ENCODE results near the gene MRPL10.
A peak's percentile ranks its signal among the peaks of the same experiment; 100 is the strongest.

The MRPL10 gene

DNA sequence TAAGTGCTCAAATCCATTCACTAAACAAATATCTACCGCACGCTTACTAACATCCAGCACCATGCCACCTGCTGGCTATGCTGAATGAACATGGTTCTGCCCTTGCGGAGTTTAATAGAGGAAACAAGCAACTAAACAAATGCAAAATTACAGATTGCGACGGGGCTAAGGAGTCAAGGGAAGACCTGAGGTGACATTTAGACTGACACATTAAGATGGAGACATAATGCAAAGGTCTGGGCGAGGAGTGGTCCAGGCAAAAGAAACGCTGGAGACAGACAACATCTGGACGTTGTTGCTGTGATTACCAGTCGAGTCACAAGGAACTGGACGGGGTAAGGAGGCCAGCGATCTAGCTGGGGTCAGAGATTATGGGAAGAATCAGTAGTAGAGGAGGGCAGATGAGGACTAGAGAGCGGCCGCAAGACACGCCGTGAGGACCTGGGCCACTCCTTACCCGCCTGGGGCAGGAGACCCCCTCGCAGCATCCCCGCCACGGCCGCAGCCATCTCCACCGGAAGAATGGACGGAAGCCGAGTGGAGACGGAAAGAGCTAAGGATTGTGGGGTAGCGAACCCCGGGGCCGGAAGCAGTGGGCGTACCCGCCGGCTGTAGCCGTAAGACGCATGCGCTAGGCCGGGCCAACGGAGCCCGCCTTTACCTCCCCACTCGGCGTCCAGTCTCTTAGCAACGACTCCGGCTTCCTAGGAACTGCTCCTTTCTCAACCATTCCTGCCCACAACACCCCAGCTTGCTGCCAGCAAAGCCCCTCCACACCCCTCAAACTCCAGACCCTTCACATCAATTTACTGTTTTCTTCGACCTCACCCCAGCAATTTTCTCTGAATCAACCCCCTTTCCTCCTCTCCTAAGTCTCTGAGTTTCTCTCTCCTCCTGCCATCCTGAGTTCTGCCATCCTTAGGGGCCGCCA, at the start of gene MRPL10, which contains the start of gene LRRC46:
MRPL10 (minus strand) TSS at position 539 of the 931 bp plus-strand sequence; CDS start at position 509, 30 bp downstream.
LRRC46 (plus strand) TSS at position 668 of the 931 bp plus-strand sequence. CDS start 320 bp downstream, outside the sequence.
- peak; percentile 96 for DNase-seq

DNA sequence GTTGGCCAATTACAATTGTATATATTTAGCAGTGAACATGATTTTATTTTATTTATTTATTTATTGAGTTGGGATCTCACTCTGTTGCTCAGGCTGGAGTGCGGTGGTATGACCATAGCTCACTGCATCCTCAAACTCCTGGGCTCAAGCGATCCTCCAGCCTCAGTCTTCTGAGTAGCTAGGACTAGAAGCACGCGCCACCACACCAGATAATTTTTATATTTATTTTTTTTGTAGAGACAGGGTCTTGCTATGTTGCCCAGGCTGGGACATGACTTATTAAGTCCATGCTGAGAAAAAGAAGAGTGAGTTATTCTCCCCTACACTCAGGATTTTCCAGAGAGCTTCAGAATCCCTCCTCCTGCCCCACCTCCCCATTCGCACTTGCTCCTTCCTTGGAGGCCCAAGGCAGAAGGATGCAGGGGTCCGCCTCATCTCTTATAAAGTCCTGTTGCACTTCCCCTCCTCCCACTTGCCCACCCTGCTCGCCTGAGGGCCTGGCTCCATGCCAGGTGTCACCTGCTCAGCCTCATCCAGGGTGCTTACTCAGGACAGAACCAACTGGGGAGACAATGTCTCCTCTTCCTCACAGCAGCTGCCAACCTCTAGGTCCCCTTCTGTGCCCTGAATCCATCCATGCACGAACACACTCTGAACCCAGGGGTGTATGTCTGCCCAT, 48.6 kb upstream of the MRPL10 start:
- no peak for DNase-seq

- no peak for DNase-seq
These were observed 47.8 kb upstream of the MRPL10 start for GRCh38 chr17:47879028-47879585.

DNA sequence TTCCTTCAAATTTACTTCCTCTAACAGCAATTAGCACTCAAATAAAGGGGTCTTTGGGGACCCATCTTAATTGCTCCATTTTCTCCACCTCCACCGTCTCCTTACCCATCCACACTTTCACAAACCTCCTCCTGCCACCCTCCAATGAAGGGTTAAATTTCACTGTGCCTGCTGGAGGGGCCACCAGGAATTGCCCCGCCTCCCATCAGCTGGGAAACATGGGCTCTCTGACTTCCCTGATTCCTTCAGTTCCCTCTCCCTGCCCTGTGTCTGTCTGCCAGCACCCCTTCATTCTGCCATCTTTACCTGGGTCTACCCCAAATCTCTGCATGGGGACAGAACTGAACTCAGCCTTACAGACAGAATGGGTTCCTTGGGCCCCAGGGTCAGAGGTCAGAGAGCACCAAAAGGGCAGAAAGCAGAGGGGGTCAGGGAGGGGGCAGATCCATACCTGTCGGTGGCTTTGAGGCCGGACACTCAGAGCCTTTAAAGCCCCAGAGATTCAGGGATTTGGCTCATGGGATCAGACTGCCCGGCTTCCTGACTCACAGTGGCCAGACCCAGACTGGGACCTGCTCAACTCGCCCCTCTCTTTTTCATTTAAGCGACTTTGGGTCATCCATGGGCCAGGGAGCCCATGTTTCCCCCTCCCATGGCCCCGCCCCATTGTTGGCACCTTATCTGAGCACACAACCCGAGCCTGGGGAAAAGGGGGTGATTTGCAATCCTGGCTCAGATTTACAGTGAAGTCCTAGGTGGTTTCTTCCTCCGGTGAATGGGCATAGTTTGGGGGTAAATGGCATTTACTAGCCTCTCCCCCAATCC, 47.1 kb upstream of the MRPL10 start:
- no peak for DNase-seq

- no peak for DNase-seq
These were observed 46.2 kb upstream of the MRPL10 start for GRCh38 chr17:47877368-47878034.

- no peak for DNase-seq
These were observed 44.0 kb upstream of the MRPL10 start for GRCh38 chr17:47875011-47875985.

DNA sequence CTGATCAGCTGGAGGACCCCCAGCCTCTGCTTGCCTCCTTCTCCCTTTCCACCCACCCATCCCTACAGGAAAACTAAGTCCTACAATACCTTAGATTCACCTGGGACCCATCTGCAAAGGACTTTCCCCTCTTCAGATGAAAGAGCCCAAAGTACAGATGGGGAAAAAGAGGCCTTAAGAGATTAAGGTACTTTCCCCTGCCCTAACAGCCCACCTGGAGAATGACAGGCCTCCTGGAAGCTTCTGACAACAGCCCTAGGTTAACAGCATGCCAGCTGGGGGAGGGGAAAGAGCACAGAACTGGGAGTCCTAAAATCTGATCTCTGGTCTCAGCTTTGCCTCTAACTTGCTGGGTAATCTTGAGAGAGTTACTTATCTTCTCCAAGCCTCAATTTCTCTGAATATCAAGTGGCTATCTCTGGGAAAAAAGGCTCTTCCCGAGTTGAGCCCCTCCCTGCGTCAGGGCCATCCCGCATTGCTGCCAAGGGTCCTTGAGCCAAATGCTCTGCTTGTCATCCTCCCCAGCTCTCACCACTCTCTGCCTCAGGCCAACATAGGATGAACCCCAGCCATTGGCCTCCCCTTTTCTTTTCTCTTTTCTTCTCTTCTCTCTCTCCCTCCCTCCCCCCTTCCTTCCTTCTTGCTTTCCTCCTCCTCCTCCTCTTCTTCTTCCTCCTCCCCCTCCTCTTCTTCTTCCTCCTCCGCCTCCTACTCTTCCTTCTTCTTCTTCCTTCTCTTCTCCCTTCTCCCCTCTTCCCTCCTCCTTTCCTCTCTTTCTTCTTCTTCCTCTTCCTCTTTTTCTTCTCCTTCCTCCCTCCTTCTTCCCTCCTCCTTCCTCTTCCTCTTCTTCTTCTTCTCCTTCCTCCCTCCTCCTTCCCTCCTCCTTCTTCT, 42.1 kb upstream of the MRPL10 start:
- no peak for DNase-seq

DNA sequence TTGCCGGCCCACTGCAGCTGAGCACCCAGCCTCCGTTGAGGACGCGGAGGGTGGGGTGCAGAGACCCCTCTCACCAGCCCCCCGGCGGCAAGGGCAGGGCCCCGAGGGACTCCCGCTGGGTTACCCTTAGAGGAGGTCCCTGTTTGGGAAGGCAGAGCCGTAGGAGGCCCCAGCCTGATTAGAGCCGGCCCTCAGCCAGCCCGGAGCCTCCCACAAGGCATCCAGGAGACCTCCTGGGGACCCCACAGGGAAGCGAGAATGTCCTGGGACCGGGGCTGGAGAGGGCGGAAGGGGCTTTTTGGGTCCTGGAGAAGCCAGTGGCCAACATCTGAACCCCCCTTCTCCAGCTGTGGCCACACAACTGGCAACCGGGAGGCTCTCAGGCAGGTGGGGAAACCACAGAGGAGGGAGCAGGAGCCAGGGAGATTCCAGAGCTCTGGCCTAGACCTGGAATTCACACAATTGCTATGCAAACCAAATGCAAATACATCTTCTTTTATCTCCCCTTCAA, 41.4 kb upstream of the MRPL10 start:
- no peak for DNase-seq

DNA sequence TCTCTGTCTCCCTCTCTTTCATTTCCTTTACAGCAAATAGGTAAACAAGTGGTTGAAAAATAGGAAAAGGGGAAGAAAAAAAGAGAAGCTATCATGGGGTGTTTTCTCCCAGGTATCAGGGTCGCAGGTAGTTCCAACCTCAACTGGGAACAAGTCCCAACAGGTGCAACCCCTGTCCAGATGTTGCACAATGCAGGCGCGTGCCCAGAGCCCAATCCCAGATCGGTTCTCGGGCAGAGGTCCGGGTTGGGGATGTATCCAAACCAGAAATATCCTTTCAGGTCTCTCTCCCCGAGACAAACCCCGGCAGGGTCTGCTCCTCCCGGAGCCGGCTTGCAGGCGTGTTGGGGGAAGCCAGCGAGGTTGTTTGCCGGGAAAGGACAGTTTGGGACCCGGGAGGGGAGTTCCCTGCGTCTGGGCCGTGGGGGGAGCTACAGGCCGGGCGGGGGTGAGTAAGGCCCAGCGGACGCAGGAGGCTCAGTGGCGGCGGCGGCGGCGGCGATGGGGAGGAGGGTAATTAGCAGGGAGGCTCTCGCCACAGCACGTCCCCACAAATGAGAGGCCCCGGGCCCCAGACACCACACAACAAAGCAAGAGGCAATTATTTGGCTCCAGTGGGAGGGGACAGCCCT, 40.8 kb upstream of the MRPL10 start:
- DNase-seq: no peak

DNA sequence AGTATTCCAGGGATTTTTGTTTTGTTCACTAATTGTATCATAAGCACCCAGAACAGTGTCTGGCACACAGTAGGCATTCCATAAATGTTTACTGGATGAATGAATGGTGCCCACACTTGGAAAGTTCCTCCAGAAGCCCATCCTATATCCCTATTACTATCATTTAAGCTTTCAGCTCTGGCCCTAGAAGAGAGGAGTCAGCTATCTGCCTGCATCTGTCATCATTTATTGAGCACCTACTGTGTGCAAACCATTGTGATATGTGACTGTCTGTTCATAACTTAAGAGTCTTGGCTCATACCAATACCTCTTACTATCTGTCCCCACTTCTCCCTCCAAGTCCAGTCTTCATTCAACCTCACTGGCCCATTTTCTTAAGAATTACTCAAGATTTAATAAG, 39.7 kb upstream of the MRPL10 start:
- DNase-seq: no peak

GRCh38 chr17:47870056-47870455, 38.7 kb upstream of the MRPL10 start:
- DNase-seq: no peak

DNA sequence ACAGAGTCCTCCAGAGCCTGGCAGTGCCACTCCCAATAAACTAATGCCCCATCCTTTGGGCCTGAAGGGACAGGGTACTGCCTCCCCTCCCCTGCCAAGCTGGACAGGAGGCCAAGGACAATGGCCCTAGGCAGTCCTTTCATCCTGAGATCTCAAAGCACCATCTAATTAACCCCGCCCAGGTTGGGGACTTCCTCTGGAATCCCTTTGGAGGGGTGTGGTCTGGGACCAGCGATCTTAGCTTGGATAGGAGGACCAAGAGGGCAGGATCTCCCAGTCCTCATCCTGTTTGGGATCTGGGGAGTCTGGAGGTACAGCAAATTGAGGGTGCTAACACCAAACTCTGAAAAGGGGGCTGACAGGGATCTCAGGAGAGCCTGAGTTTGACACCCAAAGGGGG, 37.8 kb upstream of the MRPL10 start:
- DNase-seq: no peak

DNA sequence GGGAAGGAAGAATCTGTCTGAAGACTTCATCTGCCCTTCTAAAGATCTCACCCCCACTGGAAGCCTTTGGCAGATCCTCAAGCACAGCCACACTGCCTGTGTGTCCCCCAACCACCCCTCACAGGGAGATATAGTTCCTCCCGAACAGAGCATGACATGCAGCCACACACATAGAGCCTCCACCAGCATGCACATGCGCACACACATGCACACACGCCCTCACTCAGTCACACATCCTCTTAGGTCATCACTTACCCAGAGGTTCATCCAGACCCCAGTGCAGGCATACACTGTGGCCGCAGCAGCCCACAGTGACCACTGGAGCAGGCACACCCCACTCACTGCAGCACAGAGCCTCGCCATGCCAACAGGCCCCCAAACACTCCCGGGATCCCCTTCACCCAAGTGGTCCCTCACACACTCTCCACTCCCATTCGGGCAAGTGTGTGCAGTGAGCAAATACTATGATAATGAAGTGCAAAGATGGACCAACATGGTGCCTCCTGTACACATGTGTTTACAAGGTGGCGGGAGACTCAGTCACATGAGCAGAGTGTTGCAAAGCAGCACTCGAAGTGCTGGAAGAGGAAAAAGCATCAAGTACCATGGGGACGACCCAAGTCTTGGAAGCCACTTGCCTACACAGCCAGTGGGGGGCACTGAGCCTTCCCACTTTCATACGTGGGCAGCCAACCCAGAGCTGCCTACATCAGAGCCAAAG, 36.6 kb upstream of the MRPL10 start:
- no peak for DNase-seq

- DNase-seq: no peak
These were observed 35.6 kb upstream of the MRPL10 start for GRCh38 chr17:47866941-47867340.

DNA sequence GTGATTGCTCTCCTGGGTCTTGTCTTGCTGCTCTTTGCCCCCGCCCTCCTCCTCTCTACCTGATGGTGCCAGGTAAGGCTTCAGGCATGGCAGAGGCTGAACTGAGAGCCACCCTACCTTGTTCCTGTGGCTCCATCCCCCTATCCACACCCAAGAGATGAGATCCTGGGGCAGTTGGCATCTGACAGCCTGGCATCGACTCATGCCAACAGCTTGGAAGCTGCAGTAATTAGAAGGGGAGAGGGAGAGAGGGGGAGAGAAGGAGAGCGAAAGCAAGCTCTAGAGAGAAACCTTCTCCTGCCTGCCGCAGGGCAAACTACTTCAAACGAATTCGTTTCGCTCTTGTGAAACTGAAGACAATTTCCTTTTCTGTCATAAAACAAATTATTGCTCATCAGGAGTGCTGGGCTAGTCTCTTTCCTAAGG, 33.5 kb upstream of the MRPL10 start:
- DNase-seq: no peak

GRCh38 chr17:47862621-47863440, 31.5 kb upstream of the MRPL10 start:
- no peak for DNase-seq

DNA sequence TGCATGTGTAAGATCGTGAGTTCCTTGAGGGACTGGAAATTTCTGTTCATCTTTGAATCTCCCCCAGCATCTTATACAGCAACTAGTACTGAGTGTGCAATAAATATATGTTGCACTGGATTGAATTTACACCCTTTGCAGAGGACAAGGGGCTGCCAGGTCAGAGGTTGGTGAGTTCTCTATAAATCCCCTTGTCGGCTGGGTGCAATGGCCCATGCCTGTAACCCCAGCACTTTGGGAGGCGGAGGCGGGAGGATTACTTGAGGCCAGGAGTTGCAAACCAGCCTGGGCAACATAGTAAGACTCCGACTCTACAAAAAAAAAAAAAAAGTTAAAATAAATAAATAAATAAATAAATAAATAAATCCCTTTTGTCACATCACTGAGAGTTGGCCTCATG, 29.0 kb upstream of the MRPL10 start:
- no peak for DNase-seq

Data from activated CD8-positive, alpha-beta memory T cell treated with anti-CD3 and anti-CD28 coated beads for 24 hours (primary cell).